HCT116 (cell line): ENCODE data around the gene OR7C1.
"Not testable (repeated sequence)": the region's sequence is repeated elsewhere in the genome, so short reads cannot be mapped to it uniquely, and the experiment has no call there.

Source experiments
- EGR1 ChIP-seq: IDR thresholded peaks from 2 replicates; pipeline ENCODE4 v1.6.1; 2012; ENCODE audit warnings: low read depth
- EZH2 ChIP-seq: fragments of 200-600 bp; sonication (generic); IDR thresholded peaks from 2 replicates; pipeline ENCODE4 v1.6.1; 2017; ENCODE audit warnings: antibody characterized with exemption, mixed run types
- JUND ChIP-seq: IDR thresholded peaks from 2 replicates; pipeline ENCODE4 v1.6.1; 2012
- POLR2A ChIP-seq: IDR thresholded peaks from 2 replicates; pipeline ENCODE4 v1.7.0; 2011; ENCODE audit warnings: borderline replicate concordance; ENCODE audit not compliant: insufficient read depth, insufficient read length; ENCODE audit errors: extremely low read depth
- POLR2AphosphoS5 ChIP-seq: IDR thresholded peaks from 2 replicates; pipeline ENCODE4 v1.6.1; 2011; ENCODE audit warnings: mild to moderate bottlenecking, low read depth, low read length, moderate library complexity
- RAD21 ChIP-seq: IDR thresholded peaks from 2 replicates; pipeline ENCODE4 v1.6.1; 2012; ENCODE audit warnings: low read depth, mild to moderate bottlenecking
- SIN3A ChIP-seq: IDR thresholded peaks from 2 replicates; pipeline ENCODE4 v1.6.1; 2012; ENCODE audit warnings: low read depth
- YY1 ChIP-seq: IDR thresholded peaks from 2 replicates; pipeline ENCODE4 v1.6.1; 2011; ENCODE audit warnings: low read length, low read depth, moderate library complexity, mild to moderate bottlenecking; ENCODE audit not compliant: insufficient replicate concordance; ENCODE audit errors: extremely low read depth
- ZNF274 ChIP-seq: fragments of 200-500 bp; sonication (Bioruptor generic); IDR thresholded peaks from 2 replicates; pipeline ENCODE4 v1.6.1; 2014; ENCODE audit warnings: mild to moderate bottlenecking, low read depth, low read length, inconsistent platforms
- TF ChIP-seq, protein P1 (sequence below), 3 experiments: fragments of 200-600 bp in 1 of 3; sonication (generic) in 1 of 3; IDR thresholded peaks in 2 of 3; conservative IDR thresholded peaks in 1 of 3; 2 replicates each; pipeline ENCODE4 v1.5.1; 2012 to 2017; ENCODE audit warnings: low read depth in 2 of 3, low read length in 2 of 3, antibody characterized with exemption in 1 of 3, borderline replicate concordance in 1 of 3, control low read depth in 1 of 3, mild to moderate bottlenecking in 1 of 3, mixed read lengths in 1 of 3, mixed run types in 1 of 3, moderate library complexity in 1 of 3; ENCODE audit not compliant: insufficient read depth in 1 of 3
- TF ChIP-seq, protein P2 (sequence below): IDR thresholded peaks from 2 replicates; pipeline ENCODE4 v1.6.1; 2012

DNA sequence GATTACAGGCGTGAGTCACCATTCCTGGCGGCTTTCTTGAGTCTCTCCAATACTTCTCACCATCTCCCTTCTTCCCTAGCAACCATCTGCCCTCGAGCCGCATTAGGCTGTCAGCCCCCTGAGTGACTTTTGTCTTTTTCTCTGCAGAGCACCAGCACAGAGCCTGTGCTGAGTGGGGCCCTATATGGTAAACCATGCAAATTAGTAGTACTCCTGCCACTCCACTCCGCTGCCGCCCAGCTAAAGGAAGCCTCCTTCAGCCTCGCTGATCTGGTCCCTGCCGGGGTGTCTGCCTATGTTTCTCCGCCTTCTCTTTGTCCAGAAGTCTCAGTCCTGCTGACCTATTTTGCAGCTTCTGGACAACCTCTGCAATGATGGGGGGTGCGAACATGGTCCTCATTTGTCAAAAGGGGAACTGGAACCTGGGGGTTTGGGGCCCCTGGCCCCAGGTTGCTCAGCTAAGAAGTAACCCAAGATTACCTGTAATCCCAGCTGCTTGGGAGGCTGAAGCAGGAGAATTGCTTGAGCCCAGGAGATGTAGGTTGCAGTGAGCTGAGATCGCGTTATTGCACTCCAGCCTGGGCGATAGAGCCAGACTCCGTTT, 54.3 kb downstream of the OR7C1 start:
- TF ChIP-seq, protein P1, sequence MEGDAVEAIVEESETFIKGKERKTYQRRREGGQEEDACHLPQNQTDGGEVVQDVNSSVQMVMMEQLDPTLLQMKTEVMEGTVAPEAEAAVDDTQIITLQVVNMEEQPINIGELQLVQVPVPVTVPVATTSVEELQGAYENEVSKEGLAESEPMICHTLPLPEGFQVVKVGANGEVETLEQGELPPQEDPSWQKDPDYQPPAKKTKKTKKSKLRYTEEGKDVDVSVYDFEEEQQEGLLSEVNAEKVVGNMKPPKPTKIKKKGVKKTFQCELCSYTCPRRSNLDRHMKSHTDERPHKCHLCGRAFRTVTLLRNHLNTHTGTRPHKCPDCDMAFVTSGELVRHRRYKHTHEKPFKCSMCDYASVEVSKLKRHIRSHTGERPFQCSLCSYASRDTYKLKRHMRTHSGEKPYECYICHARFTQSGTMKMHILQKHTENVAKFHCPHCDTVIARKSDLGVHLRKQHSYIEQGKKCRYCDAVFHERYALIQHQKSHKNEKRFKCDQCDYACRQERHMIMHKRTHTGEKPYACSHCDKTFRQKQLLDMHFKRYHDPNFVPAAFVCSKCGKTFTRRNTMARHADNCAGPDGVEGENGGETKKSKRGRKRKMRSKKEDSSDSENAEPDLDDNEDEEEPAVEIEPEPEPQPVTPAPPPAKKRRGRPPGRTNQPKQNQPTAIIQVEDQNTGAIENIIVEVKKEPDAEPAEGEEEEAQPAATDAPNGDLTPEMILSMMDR (IDR thresholded peaks at IDR 0.05 in 2 of 3, conservative IDR thresholded peaks at IDR 0.05 in 1 of 3; ENCODE audit: borderline replicate concordance in 1 of 3, insufficient read depth in 1 of 3, low read depth in 2 of 3, low read length in 2 of 3), result not testable (repeated sequence)
- not testable (repeated sequence) for TF ChIP-seq EZH2, POLR2A, EGR1, RAD21, POLR2AphosphoS5, YY1, ZNF274, JUND, SIN3A
- TF ChIP-seq, protein P2, sequence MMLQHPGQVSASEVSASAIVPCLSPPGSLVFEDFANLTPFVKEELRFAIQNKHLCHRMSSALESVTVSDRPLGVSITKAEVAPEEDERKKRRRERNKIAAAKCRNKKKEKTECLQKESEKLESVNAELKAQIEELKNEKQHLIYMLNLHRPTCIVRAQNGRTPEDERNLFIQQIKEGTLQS, result not testable (repeated sequence)
